Measurements from ENCODE around the gene LDAH. TPM values are rescaled to one million over a fixed set of nuclear protein-coding genes. Genes with fewer than 3 reads are reported as not detected.
"Not testable (repeated sequence)": the region's sequence is repeated elsewhere in the genome, so short reads cannot be mapped to it uniquely, and the experiment has no call there.

The LDAH gene
- polyA plus RNA-seq, 1 donor from 2014 or later: 15.4 TPM

DNA sequence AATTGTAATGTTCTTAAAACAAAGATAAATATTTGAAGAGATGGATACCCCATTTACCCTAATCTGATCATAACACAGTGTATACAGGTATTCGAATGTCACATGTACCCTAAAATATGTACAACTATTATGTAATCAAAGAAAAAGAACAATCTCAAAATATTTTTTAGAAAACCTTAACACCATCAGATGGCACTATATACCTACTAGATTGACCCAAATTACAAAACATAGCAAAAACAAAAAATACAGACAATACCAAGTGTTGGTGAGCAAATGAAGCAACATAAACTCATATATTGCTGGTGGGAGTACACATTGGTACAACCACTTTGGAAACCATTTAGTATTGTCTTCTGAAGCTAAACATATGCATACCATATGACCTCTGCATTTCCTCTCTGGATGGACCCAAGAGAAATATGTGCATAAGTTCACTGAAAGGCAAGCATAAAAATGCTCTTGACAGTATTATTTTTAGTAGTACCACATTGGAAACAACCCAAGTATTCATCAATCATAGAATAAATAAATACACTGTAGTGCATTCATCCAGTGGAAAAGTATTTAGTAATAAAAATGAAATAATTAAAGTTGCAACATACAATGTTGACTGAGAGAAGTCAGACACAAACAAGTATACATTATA, 100.2 kb downstream of the LDAH start:
- H3K27ac Mint-ChIP-seq: no peak overlapping the region
- peaks cover 0 to 8% (median 7%) of the 10 kb centered on the region in 3 donors for H3K9me3 Mint-ChIP-seq
- H3K27me3 Mint-ChIP-seq: no peaks in the 10 kb centered on the region
- H3K36me3 Mint-ChIP-seq: peaks cover 2% of the 10 kb centered on the region
- H3K4me3 Mint-ChIP-seq: no peak overlapping the region
- H3K4me1 Mint-ChIP-seq: peaks cover 2 to 6% (median 6%) of the 10 kb centered on the region in 3 donors

GRCh38 chr2:20717641-20718040, 105.3 kb downstream of the LDAH start:
- Mint-ChIP-seq H3K9me3 (peaks cover 0 to 12% (median 9%) of the 10 kb centered on the region in 3 donors), H3K4me3 (no peak overlapping the region), H3K27me3 (no peaks in the 10 kb centered on the region), H3K36me3 (peaks cover 12% of the 10 kb centered on the region), H3K27ac (no peak overlapping the region), H3K4me1 (peaks cover 12 to 16% (median 13%) of the 10 kb centered on the region in 3 donors)

GRCh38 chr2:20716164-20716563, 106.7 kb downstream of the LDAH start:
- peaks cover 0 to 12% (median 9%) of the 10 kb centered on the region in 3 donors for H3K9me3 Mint-ChIP-seq

DNA sequence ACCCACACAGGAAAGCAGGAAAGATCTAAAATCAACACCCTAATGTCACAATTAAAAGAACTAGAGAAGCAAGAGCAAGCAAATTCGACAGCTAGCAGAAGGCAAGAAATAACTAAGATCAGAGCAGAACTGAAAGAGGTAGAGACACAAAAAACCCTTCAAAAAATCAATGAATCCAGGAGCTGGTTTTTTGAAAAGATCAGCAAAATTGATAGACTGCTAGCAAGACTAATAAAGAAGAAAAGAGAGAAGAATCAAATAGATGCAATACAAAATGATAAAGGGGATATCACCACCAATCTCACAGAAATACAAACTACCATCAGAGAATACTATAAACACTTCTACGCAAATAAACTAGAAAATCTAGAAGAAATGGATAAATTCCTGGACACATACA, 108.5 kb downstream of the LDAH start:
- peaks cover 0 to 12% (median 9%) of the 10 kb centered on the region in 3 donors for H3K9me3 Mint-ChIP-seq
- H3K4me1 Mint-ChIP-seq: peaks cover 8 to 12% (median 10%) of the 10 kb centered on the region in 3 donors
- not testable (repeated sequence) for H3K27me3 Mint-ChIP-seq
- H3K4me3 Mint-ChIP-seq: peak overlapping the region in 1 of 4 donors; percentile 30
- H3K27ac Mint-ChIP-seq: peak overlapping the region in 1 of 3 donors; percentile 67
- H3K36me3 Mint-ChIP-seq: peaks cover 21% of the 10 kb centered on the region

More at GRCh38 chr2:20716164-20716563, 106.7 kb downstream of the LDAH start:
- Mint-ChIP-seq H3K27ac (peak overlapping the region in 1 of 3 donors; percentile 65), H3K4me1 (peaks cover 12 to 16% (median 13%) of the 10 kb centered on the region in 3 donors), H3K36me3 (peaks cover 16% of the 10 kb centered on the region)
- not testable (repeated sequence) for H3K27me3 Mint-ChIP-seq, H3K4me3 Mint-ChIP-seq

DNA sequence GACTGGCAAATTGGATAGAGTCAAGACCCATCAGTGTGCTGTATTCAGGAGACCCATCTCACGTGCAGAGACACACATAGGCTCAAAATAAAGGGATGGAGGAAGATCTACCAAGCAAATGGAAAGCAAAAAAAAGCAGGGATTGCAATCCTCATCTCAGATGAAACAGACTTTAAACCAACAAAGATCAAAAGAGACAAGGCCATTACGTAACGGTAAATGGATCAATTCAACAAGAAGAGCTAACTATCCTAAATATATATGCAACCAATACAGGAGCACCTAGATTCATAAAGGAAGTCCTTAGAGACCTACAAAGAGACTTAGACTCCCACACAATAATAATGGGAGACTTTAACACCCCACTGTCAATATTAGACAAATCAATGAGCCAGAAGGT, 109.3 kb downstream of the LDAH start:
- Mint-ChIP-seq H3K4me1 (peaks cover 8 to 12% (median 10%) of the 10 kb centered on the region in 3 donors), H3K36me3 (peaks cover 19% of the 10 kb centered on the region), H3K27ac (peak overlapping the region in 1 of 3 donors; percentile 67)
- not testable (repeated sequence) for H3K9me3 Mint-ChIP-seq, H3K4me3 Mint-ChIP-seq, H3K27me3 Mint-ChIP-seq

DNA sequence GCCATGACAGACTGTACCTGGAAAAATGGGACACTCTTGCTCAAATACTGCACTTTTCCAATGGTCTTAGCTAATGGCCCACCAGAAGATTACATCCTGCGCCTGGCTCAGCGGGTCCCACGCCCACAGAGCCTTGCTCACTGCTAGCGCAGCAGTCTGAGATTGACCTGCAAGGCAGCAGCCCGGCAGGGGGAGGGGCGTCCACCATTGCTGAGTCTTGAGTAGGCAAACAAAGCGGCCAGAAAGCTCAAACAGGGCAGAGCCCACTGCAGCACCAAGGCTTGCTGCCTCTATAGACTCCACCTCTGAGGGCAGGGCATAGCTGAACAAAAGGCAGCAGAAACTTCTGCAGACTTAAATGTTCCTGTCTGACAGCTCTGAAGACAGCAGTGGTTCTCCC, 111.3 kb downstream of the LDAH start:
- H3K4me1 Mint-ChIP-seq: peaks cover 10 to 15% (median 10%) of the 10 kb centered on the region in 3 donors

GRCh38 chr2:20707601-20708000, 115.3 kb downstream of the LDAH start:
- Mint-ChIP-seq H3K4me3 (no peak overlapping the region), H3K27me3 (no peaks in the 10 kb centered on the region), H3K4me1 (peaks cover 4 to 8% (median 7%) of the 10 kb centered on the region in 3 donors), H3K27ac (no peak overlapping the region), H3K9me3 (no peaks in the 10 kb centered on the region), H3K36me3 (peaks cover 17% of the 10 kb centered on the region)

More for the DNA sequence above, 111.3 kb downstream of the LDAH start:
- H3K9me3 Mint-ChIP-seq, H3K27me3 Mint-ChIP-seq, H3K4me3 Mint-ChIP-seq, H3K27ac Mint-ChIP-seq: not testable (repeated sequence)
- H3K36me3 Mint-ChIP-seq: peaks cover 19% of the 10 kb centered on the region

DNA sequence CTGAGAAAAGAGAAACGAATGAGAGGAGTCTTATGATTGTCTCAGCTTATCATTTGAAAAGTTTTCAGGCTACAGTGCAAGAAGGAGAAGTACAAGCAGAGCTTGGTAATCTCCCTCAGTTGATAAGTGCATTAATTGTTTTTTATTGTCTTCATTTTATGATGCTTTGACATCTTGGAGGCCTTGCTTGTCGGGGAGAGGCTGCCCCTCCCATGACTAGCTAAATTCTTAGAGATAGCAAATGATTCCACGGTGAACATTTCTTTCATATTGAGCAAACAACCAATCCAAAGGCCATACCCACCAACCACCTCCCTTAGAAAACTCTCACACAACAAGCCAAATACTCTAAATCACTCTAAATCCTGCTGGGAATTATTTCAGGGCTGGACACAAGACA, 116.1 kb downstream of the LDAH start:
- Mint-ChIP-seq H3K36me3 (peaks cover 17% of the 10 kb centered on the region), H3K4me1 (peaks cover 4 to 9% (median 8%) of the 10 kb centered on the region in 3 donors), H3K27me3 (no peaks in the 10 kb centered on the region), H3K27ac (no peak overlapping the region), H3K4me3 (no peak overlapping the region), H3K9me3 (no peaks in the 10 kb centered on the region)

GRCh38 chr2:20706217-20706616, 116.7 kb downstream of the LDAH start:
- Mint-ChIP-seq H3K4me1 (peaks cover 4 to 11% (median 8%) of the 10 kb centered on the region in 3 donors), H3K27me3 (no peaks in the 10 kb centered on the region), H3K36me3 (peaks cover 15% of the 10 kb centered on the region), H3K4me3 (no peak overlapping the region), H3K9me3 (no peaks in the 10 kb centered on the region), H3K27ac (no peak overlapping the region)

GRCh38 chr2:20704886-20705285, 118.0 kb downstream of the LDAH start:
- Mint-ChIP-seq H3K27ac (no peak overlapping the region), H3K27me3 (no peaks in the 10 kb centered on the region), H3K4me1 (peaks cover 4 to 14% (median 9%) of the 10 kb centered on the region in 3 donors), H3K9me3 (no peaks in the 10 kb centered on the region), H3K4me3 (no peak overlapping the region), H3K36me3 (peaks cover 12% of the 10 kb centered on the region)

- Mint-ChIP-seq H3K36me3 (peaks cover 10% of the 10 kb centered on the region), H3K4me3 (no peak overlapping the region), H3K27me3 (no peaks in the 10 kb centered on the region), H3K27ac (no peak overlapping the region), H3K4me1 (peaks cover 15 to 26% (median 21%) of the 10 kb centered on the region in 3 donors), H3K9me3 (no peaks in the 10 kb centered on the region)
Measured at GRCh38 chr2:20702563-20702962, 120.3 kb downstream of the LDAH start.

GRCh38 chr2:20698916-20699613, 123.8 kb downstream of the LDAH start:
- no peaks in the 10 kb centered on the region for H3K27me3 Mint-ChIP-seq
- no peaks in the 10 kb centered on the region for H3K9me3 Mint-ChIP-seq
- peaks cover 9% of the 10 kb centered on the region for H3K36me3 Mint-ChIP-seq
- peak overlapping the region in 1 of 3 donors; percentile 9 for H3K27ac Mint-ChIP-seq
- peak overlapping the region in 2 of 4 donors; percentile 59 to 76 for H3K4me3 Mint-ChIP-seq
- peaks cover 11 to 25% (median 20%) of the 10 kb centered on the region in 3 donors for H3K4me1 Mint-ChIP-seq

GRCh38 chr2:20697322-20697934, 125.5 kb downstream of the LDAH start:
- H3K27ac Mint-ChIP-seq: peak overlapping the region in 1 of 3 donors; percentile 29
- no peaks in the 10 kb centered on the region for H3K9me3 Mint-ChIP-seq
- no peak overlapping the region for H3K4me3 Mint-ChIP-seq
- H3K27me3 Mint-ChIP-seq: no peaks in the 10 kb centered on the region
- H3K4me1 Mint-ChIP-seq: peaks cover 11 to 25% (median 17%) of the 10 kb centered on the region in 3 donors
- H3K36me3 Mint-ChIP-seq: peaks cover 4% of the 10 kb centered on the region

- H3K9me3 Mint-ChIP-seq: no peaks in the 10 kb centered on the region
- H3K27ac Mint-ChIP-seq: no peak overlapping the region
- H3K27me3 Mint-ChIP-seq: no peaks in the 10 kb centered on the region
- peaks cover 2% of the 10 kb centered on the region for H3K36me3 Mint-ChIP-seq
- peaks cover 11 to 22% (median 17%) of the 10 kb centered on the region in 3 donors for H3K4me1 Mint-ChIP-seq
- H3K4me3 Mint-ChIP-seq: no peak overlapping the region
Measured at GRCh38 chr2:20696366-20696765, 126.5 kb downstream of the LDAH start.

GRCh38 chr2:20693317-20693716, 129.6 kb downstream of the LDAH start:
- Mint-ChIP-seq H3K4me1 (peaks cover 0 to 7% (median 5%) of the 10 kb centered on the region in 3 donors), H3K9me3 (peaks cover 0 to 4% (median 4%) of the 10 kb centered on the region in 3 donors), H3K4me3 (no peak overlapping the region), H3K27me3 (no peaks in the 10 kb centered on the region), H3K27ac (no peak overlapping the region), H3K36me3 (peaks cover 5% of the 10 kb centered on the region)
